VCaP (cell line): Measurements from ENCODE around the gene SH3PXD2B.

ENCODE experiments used
- H3K27ac ChIP-seq: fragments of 450-650 bp; 2 replicates; pipeline ENCODE4 v1.5.1; 2017
- CTCF ChIP-seq: fragments of 450-650 bp; conservative IDR thresholded peaks from 2 replicates; pipeline ENCODE4 v1.5.1; 2017; ENCODE audit warnings: mild to moderate bottlenecking, moderate library complexity

SH3PXD2B gene

GRCh38 chr5:172311605-172312004 lies 142.7 kb downstream of the SH3PXD2B start:
- TF ChIP-seq CTCF: no peak
- H3K27ac ChIP-seq: no peak overlapping the region

- no peak for TF ChIP-seq CTCF
- H3K27ac ChIP-seq: no peak overlapping the region
Measured at GRCh38 chr5:172311026-172311425, 143.3 kb downstream of the SH3PXD2B start.

- no peak overlapping the region for H3K27ac ChIP-seq
- TF ChIP-seq CTCF: no peak
Measured at GRCh38 chr5:172305380-172305779, 148.9 kb downstream of the SH3PXD2B start.

GRCh38 chr5:172303572-172304335 lies 150.6 kb downstream of the SH3PXD2B start:
- no peak overlapping the region for H3K27ac ChIP-seq
- no peak for TF ChIP-seq CTCF

- no peak for TF ChIP-seq CTCF
- H3K27ac ChIP-seq: no peak overlapping the region
Measured at GRCh38 chr5:172303162-172303561, 151.2 kb downstream of the SH3PXD2B start.

GRCh38 chr5:172302047-172302710 lies 152.1 kb downstream of the SH3PXD2B start:
- TF ChIP-seq CTCF: no peak

GRCh38 chr5:172299916-172300439 lies 154.3 kb downstream of the SH3PXD2B start:
- H3K27ac ChIP-seq: no peak overlapping the region
- TF ChIP-seq CTCF: no peak

More at GRCh38 chr5:172302047-172302710, 152.1 kb downstream of the SH3PXD2B start:
- no peak overlapping the region for H3K27ac ChIP-seq
